K562 (cell line): ENCODE data around the gene SLC27A4. TPM values are rescaled to one million over a fixed set of nuclear protein-coding genes. Genes with fewer than 3 reads are reported as not detected.

ENCODE experiments used
- ATAC-seq: fragments of 200-7000 bp; cut with Tn5 transposase; 3 replicates; pipeline ENCODE4 v1.9.1; 2020; ENCODE audit warnings: moderate library complexity
- BruUV-seq: library from RNA; stranded (reverse); fragments of 400-500 nt; replicated peaks from 2 replicates; lab custom pipeline; 2021; lab: Mats Ljungman, UMichigan
- CTCF ChIA-PET: fragments of 300-600 bp; formaldehyde crosslinking; extraction: SDS; loops from one replicate; lab custom pipeline; 2021; ENCODE audit warnings: low intra/inter-chr PET ratio; lab: Yijun Ruan, JAX
- POLR2A ChIA-PET: fragments of 300-600, 350-650 bp; sonication (Branson Sonifier 250); formaldehyde crosslinking; extraction: SDS; loops from one replicate; lab custom pipeline; 2021; ENCODE audit warnings: antibody characterized with exemption, inconsistent platforms; lab: Yijun Ruan, JAX
- DNase-seq, 4 experiments: peaks; one replicate each; pipeline versions ENCODE4 v3.0.0 to v3.0.0-alpha.2; 2011 to 2018; ENCODE audit warnings: low spot score in 3 of 4, mixed read lengths in 3 of 4; ENCODE audit errors: extremely low read depth in 1 of 4
- FAIRE-seq: peaks from 2 replicates; lab custom pipeline; 2011; peaks lifted over from hg19 to GRCh38; lab: Jason Lieb, UNC
- H2AFZ ChIP-seq: 2 replicates; pipeline ENCODE4 v1.6.0; 2011; ENCODE audit warnings: low read depth, low read length, control low read depth, inconsistent platforms
- H3K27ac ChIP-seq: fragments of 200-600 bp; 3 replicates; pipeline ENCODE4 v1.8.0; 2011; ENCODE audit warnings: low read depth, mild to moderate bottlenecking, control low read depth, inconsistent platforms, low read length, moderate library complexity, mixed read lengths; ENCODE audit errors: extremely low read depth
- H3K27me3 ChIP-seq, 2 experiments: fragments of 300-600 bp in 1 of 2; 2 replicates in 1 of 2; 3 replicates in 1 of 2; pipeline versions ENCODE4 v1.6.0 to v1.8.0; 2011; ENCODE audit warnings: inconsistent platforms in 2 of 2, low read length in 2 of 2, mild to moderate bottlenecking in 1 of 2, mixed read lengths in 1 of 2, moderate library complexity in 1 of 2; ENCODE audit not compliant: control insufficient read depth in 2 of 2, insufficient read depth in 2 of 2
- H3K36me3 ChIP-seq: fragments of 300-600 bp; 3 replicates; pipeline ENCODE4 v1.8.0; 2011; ENCODE audit warnings: mild to moderate bottlenecking, low read length, inconsistent platforms; ENCODE audit not compliant: control insufficient read depth, insufficient read depth
- H3K4me1 ChIP-seq, 2 experiments: fragments of 200-600 bp in 1 of 2; replicated peaks in 1 of 2; 2 replicates in 1 of 2; 3 replicates in 1 of 2; pipeline versions ENCODE4 v1.5.1 to v1.8.0; 2011; ENCODE audit warnings: inconsistent platforms in 2 of 2, low read length in 2 of 2, mild to moderate bottlenecking in 1 of 2, mixed read lengths in 1 of 2, moderate library complexity in 1 of 2; ENCODE audit not compliant: control insufficient read depth in 2 of 2, insufficient read depth in 2 of 2
- H3K4me2 ChIP-seq: 2 replicates; pipeline ENCODE4 v1.6.1; 2011; ENCODE audit warnings: low read length, control low read depth, inconsistent platforms, mixed read lengths; ENCODE audit not compliant: insufficient read depth
- H3K4me3 ChIP-seq: fragments of 200-600 bp; sonication (generic), shearing (Covaris generic); 2 replicates; pipeline ENCODE4 v1.5.1; 2016; ENCODE audit warnings: control low read depth, inconsistent platforms
- H3K79me2 ChIP-seq: fragments of 200-600 bp; 3 replicates; pipeline ENCODE4 v1.8.0; 2011; ENCODE audit warnings: low read length, inconsistent platforms; ENCODE audit not compliant: control insufficient read depth, insufficient read depth
- H3K9ac ChIP-seq, 2 experiments: 2 replicates each; pipeline versions ENCODE4 v1.6.0 to v1.6.1; 2011; ENCODE audit warnings: low read depth in 2 of 2, low read length in 2 of 2, control low read depth in 1 of 2, inconsistent platforms in 1 of 2, mild to moderate bottlenecking in 1 of 2, mixed read lengths in 1 of 2; ENCODE audit not compliant: insufficient read depth in 1 of 2
- H3K9me1 ChIP-seq: one replicate; pipeline ENCODE4 v1.6.0; 2011; ENCODE audit warnings: inconsistent platforms, mild to moderate bottlenecking, low read length, moderate library complexity; ENCODE audit not compliant: control insufficient read depth, insufficient read depth
- H3K9me3 ChIP-seq: replicated peaks from 2 replicates; pipeline ENCODE4 v1.5.1; 2011; ENCODE audit warnings: low read depth, low read length, inconsistent platforms; ENCODE audit not compliant: control insufficient read depth, insufficient read depth
- H4K20me1 ChIP-seq: replicated peaks from 2 replicates; pipeline ENCODE4 v1.6.1; 2011; ENCODE audit warnings: low read length, inconsistent platforms, mixed read lengths; ENCODE audit not compliant: control insufficient read depth, insufficient read depth
- ETS2 ChIP-seq: IDR thresholded peaks from 2 replicates; pipeline ENCODE4 v1.6.1; 2016; ENCODE audit warnings: borderline replicate concordance, missing genetic modification characterization, mild to moderate bottlenecking, moderate library complexity, missing compliant biosample characterization; ENCODE audit not compliant: poor library complexity, severe bottlenecking
- GATAD2B ChIP-seq: fragments of 450-650 bp; IDR thresholded peaks from 2 replicates; pipeline ENCODE4 v1.6.1; 2017; ENCODE audit warnings: mild to moderate bottlenecking, borderline replicate concordance
- GTF3C2 ChIP-seq: IDR thresholded peaks from 3 replicates; pipeline ENCODE4 v1.6.1; 2011; ENCODE audit warnings: borderline replicate concordance, mild to moderate bottlenecking, moderate library complexity; ENCODE audit not compliant: insufficient read length; ENCODE audit errors: extremely low read depth
- MAFF ChIP-seq: IDR thresholded peaks from 2 replicates; pipeline ENCODE4 v1.6.1; 2012; ENCODE audit warnings: low read length, improper control_type of control experiment
- RCOR1 ChIP-seq, 2 experiments: IDR thresholded peaks; 2 replicates each; pipeline ENCODE4 v1.6.1; 2012; ENCODE audit warnings: low read depth in 2 of 2, low read length in 2 of 2, borderline replicate concordance in 1 of 2, improper control_type of control experiment in 1 of 2
- TAF9B ChIP-seq: fragments of 450-650 bp; IDR thresholded peaks from 2 replicates; pipeline ENCODE4 v1.6.1; 2018; ENCODE audit warnings: mild to moderate bottlenecking; ENCODE audit not compliant: partially characterized antibody
- ZBED1 ChIP-seq: IDR thresholded peaks from 2 replicates; pipeline ENCODE4 v1.6.1; 2014
- ZNF609 ChIP-seq: sonication (generic); formaldehyde crosslinking; IDR thresholded peaks from 2 replicates; pipeline ENCODE4 v1.8.1; 2023; ENCODE audit warnings: missing genetic modification reagents, mild to moderate bottlenecking, borderline replicate concordance
- ZNF75A ChIP-seq: fragments of 450-650 bp; formaldehyde crosslinking; IDR thresholded peaks from 2 replicates; pipeline ENCODE4 v1.4.0; 2020; ENCODE audit warnings: mild to moderate bottlenecking
- WGBS: fragments of 100-300 bp; shearing (Covaris generic); methylation state at CpG from one replicate; pipeline ENCODE4 v1.1.6; 2016; ENCODE audit warnings: low coverage, mixed read lengths; ENCODE audit not compliant: insufficient coverage; ENCODE audit errors: missing lambda C conversion rate; 5-methylcytosine and 5-hydroxymethylcytosine counted together
- in situ Hi-C: fragments of 300-500 bp; cut with MboI; formaldehyde crosslinking; loops from 4 replicates; pipeline ENCODE4 v1.15.0; 2018; ENCODE audit warnings: inconsistent platforms, mixed read lengths
- intact Hi-C: fragments of 100-400 bp; cut with micrococcal nuclease; formaldehyde crosslinking; loops from 2 replicates; pipeline ENCODE4 v1.14.2; 2022
- polyA plus RNA-seq, 8 experiments: library from polyadenylated mRNA; depleted of rRNA in 4 of 8; stranded (reverse) in 5 of 8; unstranded in 3 of 8; fragments of >200 nt; fragmentation: Nextera tagmentation in 2 of 8; fragmentation: Illumina TruSeq in 1 of 8; extraction: Ambion mirVana in 2 of 8; extraction: Trizol in 1 of 8; gene quantifications; 2 replicates each; pipeline versions ENCODE4 v1.2.1 to v1.2.3, GENCODE V29; 2011 to 2014; ENCODE audit warnings: inconsistent platforms in 1 of 8, missing spikeins in 1 of 8
- total RNA-seq, 7 experiments: library from RNA; depleted of rRNA in 6 of 7; stranded (reverse); fragments of >200 nt in 6 of 7; fragmentation: Illumina TruSeq in 2 of 7; extraction: Trizol in 2 of 7; gene quantifications; 2 replicates each; pipeline versions ENCODE4 v1.2.1 to v1.2.3, GENCODE V29; 2011 to 2021; ENCODE audit warnings: low replicate concordance in 1 of 7
- TF ChIP-seq, protein P1 (sequence below): fragments of 450-650 bp; IDR thresholded peaks from 2 replicates; pipeline ENCODE4 v1.6.1; 2014; ENCODE audit warnings: low read depth, mild to moderate bottlenecking, moderate library complexity, borderline replicate concordance

The SLC27A4 gene
- total and polyA plus RNA-seq, 9 of the 15 experiments (the other 6 are each of a cell fraction or from before 2014, with no cell fraction given) = 0.25 to 35.7 (median 14.0) TPM

DNA sequence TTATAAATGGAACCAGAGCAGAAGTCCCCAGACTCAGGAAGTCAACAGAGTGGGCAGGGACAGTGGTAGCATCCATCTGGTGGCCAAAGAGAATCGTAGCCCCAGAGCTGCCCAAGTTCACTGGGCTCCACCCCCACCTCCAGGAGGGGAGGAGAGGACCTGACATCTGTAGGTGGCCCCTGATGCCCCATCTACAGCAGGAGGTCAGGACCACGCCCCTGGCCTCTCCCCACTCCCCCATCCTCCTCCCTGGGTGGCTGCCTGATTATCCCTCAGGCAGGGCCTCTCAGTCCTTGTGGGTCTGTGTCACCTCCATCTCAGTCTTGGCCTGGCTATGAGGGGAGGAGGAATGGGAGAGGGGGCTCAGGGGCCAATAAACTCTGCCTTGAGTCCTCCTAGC, 20.5 kb downstream of the SLC27A4 start:
- H3K79me2 ChIP-seq = no peaks in the 10 kb centered on the region
- peaks cover 15 to 48% of the 10 kb centered on the region in 2 experiments; a peak in 4 of 5 replicates for H3K4me1 ChIP-seq
- no peak overlapping the region for H3K4me2 ChIP-seq
- H3K27me3 ChIP-seq = no peaks in the 10 kb centered on the region
- WGBS = 50% methylated on average over 1 of the region's 2 CpGs
- no peak overlapping the region for H2AFZ ChIP-seq
- no peak overlapping the region for H3K27ac ChIP-seq
- ChIA-PET POLR2A (interaction anchor here (0.6 to 2.8 kb wide), 3 partner anchors 10 to 71 kb away, joined by 3 to 11 read pairs (median 3); partner anchors contain the start of gene URM1), CTCF (interaction anchor here (1.2 to 4.6 kb wide), 2 partner anchors 52 to 78 kb away, joined by 3 to 37 read pairs; no protein-coding TSS in a partner anchor)
- ATAC-seq = peak; percentile 3; the same call in 1 of the 3 replicates
- FAIRE-seq = no peak
- no peaks in the 10 kb centered on the region for H3K9me3 ChIP-seq
- peaks cover 11% of the 10 kb centered on the region; the same call in 1 of the 3 replicates for H3K36me3 ChIP-seq
- no peak overlapping the region for H3K4me3 ChIP-seq
- H4K20me1 ChIP-seq = no peaks in the 10 kb centered on the region
- intact Hi-C loops = loop anchor here (10.0 kb wide), 1 partner anchor 194 kb away; the partner anchor contains the start of gene SPTAN1
- in situ Hi-C loops = loop anchor here (25.0 kb wide), 1 partner anchor 599 kb away; no protein-coding TSS in a partner anchor
- H3K9me1 ChIP-seq = no peaks in the 10 kb centered on the region
- peak overlapping the region in 1 of 2 experiments; percentile 59; a peak in 1 of 4 replicates for H3K9ac ChIP-seq
- DNase-seq = peak; percentile 51 to 82 (median 66)
- BruUV-seq = no TSS peak
- TF ChIP-seq ZBED1 (no peak), ZNF75A (CRISPR knock-in tag) (no peak), GATAD2B (no peak), ETS2 (tag) (no peak), GTF3C2 (no peak), MAFF (no peak), RCOR1 (IDR thresholded peaks at IDR 0.05; ENCODE audit: borderline replicate concordance in 1 of 2, low read depth in 2 of 2, low read length in 2 of 2) (no peak), ZNF609 (CRISPR knock-in tag) (no peak), TAF9B (no peak)
- TF ChIP-seq, protein P1, sequence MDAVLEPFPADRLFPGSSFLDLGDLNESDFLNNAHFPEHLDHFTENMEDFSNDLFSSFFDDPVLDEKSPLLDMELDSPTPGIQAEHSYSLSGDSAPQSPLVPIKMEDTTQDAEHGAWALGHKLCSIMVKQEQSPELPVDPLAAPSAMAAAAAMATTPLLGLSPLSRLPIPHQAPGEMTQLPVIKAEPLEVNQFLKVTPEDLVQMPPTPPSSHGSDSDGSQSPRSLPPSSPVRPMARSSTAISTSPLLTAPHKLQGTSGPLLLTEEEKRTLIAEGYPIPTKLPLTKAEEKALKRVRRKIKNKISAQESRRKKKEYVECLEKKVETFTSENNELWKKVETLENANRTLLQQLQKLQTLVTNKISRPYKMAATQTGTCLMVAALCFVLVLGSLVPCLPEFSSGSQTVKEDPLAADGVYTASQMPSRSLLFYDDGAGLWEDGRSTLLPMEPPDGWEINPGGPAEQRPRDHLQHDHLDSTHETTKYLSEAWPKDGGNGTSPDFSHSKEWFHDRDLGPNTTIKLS = no peak
